GM18909 (cell line): ENCODE data around the gene CD53.
A peak's percentile ranks its signal among the peaks of the same experiment; 100 is the strongest.
"Not testable (repeated sequence)": the region's sequence is repeated elsewhere in the genome, so short reads cannot be mapped to it uniquely, and the experiment has no call there.

Experiments
- ATAC-seq: cut with Tn5 transposase; IDR thresholded peaks from one replicate; pipeline ENCODE4 v1.9.1; 2021; ENCODE audit warnings: mild to moderate bottlenecking; ENCODE audit not compliant: unreplicated experiment, poor library complexity

CD53 gene, protein sequence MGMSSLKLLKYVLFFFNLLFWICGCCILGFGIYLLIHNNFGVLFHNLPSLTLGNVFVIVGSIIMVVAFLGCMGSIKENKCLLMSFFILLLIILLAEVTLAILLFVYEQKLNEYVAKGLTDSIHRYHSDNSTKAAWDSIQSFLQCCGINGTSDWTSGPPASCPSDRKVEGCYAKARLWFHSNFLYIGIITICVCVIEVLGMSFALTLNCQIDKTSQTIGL

DNA sequence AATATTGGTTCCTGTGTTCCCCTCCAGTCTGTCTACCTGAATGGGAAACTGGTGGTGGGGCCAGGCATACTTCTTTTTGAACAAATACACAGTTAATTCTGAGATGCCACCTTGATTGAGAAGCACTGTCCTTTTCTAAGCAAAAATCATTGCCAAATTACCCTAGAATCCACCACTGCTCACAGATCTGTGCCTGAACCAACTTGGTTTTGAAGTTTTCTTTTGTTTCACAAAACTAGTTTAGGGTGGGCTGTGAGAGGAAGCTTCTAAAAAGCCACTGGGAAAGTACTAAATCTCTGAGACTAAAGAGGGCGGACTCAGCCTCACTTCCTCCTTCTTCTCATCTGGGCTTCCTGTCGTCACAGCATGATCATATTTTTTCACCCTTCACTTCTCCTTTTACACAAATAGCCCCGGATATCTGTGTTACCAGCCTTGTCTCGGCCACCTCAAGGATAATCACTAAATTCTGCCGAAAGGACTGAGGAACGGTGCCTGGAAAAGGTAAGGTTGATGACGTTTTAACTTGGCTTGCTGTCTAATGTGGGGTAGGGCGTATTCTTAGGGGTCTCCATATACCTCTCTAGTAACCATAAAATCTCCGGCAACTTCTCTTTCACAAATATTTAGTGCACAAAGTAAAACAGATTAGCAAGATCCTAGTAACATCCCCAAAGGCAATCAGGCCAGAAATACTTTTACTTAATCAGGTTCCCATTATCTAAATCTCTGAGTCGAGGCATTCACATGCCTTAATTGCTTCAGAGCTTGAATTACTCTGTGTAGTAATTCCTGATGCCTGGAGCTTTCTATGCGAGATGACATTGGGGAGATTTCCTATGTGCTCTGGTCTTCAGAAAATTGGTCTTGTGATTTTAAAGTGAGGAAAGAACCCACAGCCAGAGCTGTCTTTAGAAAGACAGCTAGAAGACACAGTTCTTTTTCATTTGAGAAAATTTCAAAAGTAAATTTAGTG, at the start of gene CD53:
CD53 (plus strand) TSS at position 404 of the 976 bp plus-strand sequence. CDS start 18,261 bp downstream, outside the sequence.
- peak; percentile 67 for ATAC-seq

DNA sequence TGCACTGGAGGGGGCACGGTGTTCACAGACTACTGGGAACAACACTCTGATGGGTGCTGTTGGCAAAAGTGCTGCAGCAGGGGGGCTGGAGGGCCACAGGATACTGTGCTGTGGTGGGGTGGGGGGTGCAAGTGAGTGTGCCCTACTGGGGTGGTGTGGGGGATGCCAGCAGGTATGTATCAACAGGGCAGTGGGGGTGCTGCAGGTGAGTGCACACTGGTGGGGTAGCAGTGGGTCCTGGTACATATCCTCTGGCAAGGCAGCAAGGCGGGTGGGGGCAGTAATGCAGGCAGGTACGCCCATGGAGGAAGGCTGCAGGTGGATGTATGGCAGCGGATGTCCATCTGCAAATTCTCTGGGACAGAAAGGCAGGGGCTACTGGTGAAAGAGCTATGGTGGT, 48.8 kb upstream of the CD53 start:
- no peak for ATAC-seq

DNA sequence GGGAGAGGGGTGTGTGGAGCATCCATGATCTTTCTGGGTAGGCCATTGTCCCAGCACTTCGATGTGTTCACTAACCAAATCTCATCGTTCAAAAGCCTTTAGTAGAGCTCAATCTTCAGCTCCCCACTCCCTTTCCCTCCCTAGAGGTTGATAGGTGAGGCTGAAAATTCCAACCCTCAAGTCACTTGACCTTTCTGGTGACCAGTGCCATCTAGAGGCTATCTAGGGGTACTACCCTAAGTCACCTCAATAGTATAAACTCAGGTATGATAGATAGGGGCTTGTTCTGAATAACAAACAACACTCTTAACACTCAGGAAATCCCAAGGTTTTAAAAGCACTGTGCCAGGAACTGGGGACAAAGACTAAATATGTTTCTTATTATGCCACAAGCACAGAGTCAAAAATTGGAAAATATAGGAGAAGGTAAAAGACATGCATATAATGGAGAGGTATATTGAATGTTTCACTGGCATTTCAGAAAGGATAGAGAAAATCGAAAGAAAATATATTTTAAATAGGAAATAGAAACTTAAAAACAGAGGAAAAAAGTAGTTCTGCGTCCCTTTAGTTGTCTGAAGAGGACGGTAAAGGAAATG, 42.9 kb upstream of the CD53 start:
- ATAC-seq, result no peak

DNA sequence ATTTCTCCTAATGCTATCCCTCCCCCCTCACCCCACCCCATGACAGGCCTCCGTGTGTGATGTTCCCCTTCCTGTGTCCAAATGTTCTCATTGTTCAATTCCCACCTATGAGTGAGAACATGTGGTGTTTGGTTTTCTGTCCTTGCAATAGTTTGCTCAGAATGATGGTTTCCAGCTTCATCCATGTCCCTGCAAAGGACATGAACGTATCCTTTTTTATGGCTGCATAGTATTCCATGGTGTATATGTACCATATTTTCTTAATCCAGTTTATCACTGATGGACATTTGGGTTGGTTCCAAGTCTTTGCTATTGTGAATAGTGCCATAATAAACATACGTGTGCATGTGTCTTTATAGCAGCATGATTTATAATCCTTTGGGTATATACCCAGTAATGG, 39.2 kb upstream of the CD53 start:
- not testable (repeated sequence) for ATAC-seq

DNA sequence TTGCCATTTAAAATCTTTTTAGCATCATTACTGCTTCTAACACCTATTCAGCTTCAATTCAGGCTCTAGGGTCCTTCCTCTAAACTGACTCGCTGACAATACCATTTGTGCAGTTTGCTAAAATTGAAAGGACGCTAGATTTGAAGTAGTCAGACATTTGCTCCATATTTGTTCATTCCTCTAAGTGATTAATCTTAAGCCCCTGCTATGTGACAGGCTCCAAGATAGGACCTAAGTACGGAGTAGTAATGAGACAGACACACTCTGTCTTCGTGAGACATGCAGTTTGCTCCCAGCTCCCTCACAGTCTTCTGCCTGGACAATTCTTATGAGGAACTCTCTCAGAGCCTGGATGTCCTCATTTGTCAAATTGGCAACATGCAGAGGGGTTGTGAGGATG, 26.1 kb upstream of the CD53 start:
- no peak for ATAC-seq

DNA sequence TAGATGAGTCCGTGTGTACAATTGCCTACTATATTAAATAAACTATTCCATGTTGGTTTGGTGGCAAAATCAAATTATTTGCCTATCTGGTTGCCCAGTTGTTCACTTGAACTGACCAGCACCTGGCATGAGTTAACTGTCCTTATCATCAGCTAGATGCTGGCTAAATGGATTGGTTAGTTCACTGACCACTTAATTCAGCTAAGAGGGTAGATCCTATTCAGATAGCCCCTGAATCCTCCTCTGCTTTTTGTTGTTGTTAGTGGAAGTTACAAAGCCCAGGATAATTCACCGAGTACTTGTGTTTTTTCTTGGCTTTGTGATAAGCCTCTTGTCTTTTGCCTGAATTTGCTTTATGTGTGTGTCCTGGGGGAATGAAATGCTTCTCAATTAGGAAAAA, 22.8 kb upstream of the CD53 start:
- ATAC-seq, result no peak

DNA sequence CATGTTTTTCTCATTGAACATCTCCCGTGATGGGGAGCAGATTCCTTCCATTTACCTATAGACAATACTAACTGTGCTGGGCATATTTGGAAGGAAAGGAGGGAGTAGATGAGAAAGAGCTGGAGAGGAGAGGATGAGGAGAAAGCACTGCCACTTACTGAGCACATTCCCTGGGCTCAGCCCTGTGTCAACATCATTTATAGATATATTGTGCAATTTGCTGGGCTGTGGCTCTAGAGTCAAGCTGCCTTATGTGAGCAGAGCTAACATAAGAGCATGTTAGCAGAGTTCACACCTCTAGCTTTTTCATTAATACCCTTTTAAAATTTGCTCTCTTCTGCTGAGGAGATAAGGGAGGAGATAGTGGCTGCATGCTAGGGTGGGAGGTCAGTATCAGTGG, 22.3 kb upstream of the CD53 start:
- no peak for ATAC-seq

DNA sequence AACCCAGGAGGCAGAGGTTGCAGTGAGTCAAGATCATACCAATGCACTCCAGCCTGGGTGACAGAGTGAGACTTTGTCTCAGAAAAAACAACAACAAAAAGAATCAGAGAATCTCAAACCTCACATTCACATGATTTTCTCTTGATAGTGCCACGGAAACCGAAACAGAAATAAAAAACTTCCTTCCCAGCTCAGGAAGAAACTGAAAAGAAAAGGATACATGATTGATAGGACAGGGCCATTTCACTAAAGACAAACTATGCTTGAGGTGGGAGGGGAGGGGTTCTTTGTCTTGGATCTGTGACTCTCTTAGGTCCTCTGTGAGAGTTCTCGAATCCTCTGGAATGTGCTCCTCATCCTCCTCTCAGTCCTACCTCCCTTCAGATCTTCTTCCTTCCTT, 19.8 kb upstream of the CD53 start:
- no peak for ATAC-seq

DNA sequence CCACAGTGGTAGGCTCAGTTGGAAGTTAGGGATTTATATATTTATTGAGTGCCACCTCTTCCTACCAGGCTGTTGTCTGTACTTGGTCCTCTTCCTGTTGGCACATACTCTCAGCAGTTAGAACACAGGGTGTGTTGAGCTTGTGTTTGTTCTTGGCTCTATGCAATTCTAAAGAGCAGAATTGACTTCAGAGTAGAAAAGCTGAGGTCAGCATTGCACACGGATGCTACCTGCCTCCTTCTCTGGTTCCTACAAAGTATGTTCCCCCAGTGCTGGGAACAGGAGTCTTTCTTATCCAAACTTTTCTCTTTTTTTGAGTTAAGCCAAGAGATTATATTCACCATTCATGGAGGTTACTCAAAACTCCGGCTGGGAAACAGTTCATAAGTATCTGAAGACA, 16.5 kb upstream of the CD53 start:
- no peak for ATAC-seq

DNA sequence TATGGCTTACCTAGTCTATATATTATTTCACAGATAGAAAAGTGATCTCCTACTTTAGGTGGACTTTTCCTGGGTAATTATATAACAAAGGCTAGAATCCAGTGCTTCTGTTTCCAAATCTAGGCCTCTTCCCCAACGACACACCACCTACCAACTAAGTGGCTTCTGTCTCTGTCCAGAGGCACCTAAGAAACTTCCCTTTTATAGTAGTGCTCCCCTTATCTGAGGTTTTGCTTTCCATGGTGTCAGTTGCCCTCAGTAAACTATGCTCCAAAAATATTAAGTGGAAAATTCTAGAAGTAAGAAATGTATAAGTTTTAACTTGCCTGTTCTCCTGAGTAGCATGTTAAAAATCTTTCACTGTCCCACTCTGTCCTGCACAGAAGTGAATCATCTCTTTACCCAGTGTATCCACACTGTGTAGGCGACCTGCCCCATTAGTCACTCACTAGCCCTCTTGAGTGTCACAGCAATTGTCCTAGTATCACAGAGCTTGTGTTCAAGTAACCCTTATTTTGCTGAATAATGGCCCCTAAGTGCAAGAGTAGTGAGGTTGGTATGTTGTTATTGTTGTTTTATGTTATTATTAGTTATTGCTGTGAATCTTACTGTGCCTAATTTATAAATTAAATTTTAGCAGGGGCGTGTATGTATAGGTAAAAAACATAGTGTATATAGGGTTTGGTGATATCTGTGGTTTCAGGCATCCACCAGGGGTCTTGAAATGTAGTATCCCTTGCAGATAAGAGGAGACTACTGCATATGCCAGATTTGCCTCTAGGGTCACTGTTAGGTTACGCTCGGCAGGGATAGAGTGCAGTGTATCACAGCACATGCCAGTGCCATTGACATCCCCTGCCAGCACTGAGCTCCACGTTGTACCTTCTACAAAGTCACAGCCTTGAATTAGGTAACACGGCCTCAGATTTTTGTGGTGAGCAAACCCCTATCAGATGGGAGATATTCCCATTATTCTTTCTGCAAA, 14.7 kb upstream of the CD53 start:
- no peak for ATAC-seq

DNA sequence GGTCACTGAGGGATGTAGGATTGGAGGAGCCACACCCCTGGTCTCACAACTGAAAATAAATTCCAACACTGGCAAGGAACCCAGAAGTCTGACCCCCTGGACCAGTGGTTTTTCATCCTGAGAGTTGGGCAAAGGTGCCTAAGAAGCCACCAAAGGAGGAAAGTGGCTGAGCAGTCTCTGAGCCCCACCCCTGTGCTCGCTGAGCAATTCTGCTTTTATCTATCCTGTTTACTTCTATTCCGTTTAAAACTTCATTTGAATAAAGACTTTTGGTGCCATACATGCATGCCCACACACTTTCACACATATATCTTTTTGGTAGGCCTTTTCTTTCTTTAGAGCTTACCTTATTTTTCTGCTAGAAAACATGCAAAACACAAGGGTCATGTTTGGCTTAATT, 13.9 kb upstream of the CD53 start:
- no peak for ATAC-seq

DNA sequence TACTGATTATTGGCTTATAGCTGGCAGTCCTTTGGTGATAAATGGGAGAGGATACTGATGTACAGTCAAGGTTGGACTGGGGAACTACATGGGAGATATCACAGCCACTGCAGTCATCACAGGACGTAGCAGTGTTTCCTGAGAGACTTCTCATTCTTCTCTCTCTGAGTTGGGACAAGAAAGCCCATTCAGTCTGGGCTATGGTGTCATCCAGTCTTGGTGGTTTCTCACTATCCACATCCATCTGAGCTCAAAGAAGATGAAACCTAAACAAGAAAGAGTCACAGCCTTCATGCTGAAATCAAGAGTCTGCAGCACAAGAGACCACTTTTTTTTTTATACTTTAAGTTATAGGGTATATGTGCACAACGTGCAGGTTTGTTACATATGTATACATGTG, 12.8 kb upstream of the CD53 start:
- no peak for ATAC-seq

DNA sequence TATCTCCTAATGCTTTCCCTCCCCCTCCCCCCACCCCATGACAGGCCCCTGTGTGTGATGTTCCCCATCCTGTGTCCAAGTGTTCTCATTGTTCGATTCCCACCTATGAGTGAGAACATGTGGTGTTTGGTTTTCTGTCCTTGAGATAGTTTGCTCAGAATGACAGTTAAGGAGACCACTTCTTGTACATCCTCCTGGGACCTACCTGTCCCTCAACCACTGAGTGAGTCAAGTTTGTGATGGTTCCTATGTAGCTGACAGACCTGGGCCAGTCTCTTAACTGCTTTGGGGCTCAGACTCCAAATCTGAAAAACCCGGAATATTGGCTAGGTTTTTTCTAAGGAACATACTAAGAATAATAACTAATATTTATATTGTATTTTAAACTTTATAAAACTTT, 12.3 kb upstream of the CD53 start:
- not testable (repeated sequence) for ATAC-seq

DNA sequence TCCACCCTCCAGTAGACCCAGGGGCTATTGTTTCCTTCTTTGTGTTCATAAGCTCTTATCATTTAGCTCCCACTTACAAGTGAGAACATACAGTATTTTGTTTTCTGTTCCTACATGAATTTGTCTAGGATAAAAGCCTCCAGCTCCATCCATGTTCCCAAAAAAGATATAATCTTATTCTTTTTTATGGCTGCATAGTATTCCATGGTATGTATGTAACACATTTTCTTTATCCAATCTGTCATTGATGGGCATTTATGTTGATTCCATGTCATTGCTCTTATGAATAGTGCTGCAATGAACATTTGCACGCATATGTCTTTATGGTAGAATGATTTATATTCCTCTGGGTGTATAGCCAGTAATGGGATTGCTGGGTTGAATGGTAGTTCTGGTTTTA, 11.0 kb upstream of the CD53 start:
- not testable (repeated sequence) for ATAC-seq

DNA sequence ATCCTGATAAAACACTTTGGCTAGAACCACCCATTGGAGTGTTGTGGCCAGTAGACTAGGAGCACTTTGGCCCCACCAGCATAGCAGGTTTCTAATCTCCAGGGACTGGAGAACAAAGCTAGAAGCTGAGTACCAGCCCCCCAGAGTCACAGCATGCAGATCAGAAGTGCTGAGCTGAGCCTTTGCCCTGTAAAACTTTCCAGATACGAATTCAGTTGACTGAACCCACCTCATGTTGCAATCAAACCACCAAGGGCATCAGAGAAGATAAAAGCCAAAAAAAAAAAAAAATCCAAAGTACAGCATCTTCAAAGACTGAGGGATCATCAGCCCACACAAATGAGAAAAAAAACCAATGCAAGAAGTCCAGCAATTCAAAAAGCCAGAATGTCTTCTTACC, 8.7 kb upstream of the CD53 start:
- ATAC-seq, result no peak

DNA sequence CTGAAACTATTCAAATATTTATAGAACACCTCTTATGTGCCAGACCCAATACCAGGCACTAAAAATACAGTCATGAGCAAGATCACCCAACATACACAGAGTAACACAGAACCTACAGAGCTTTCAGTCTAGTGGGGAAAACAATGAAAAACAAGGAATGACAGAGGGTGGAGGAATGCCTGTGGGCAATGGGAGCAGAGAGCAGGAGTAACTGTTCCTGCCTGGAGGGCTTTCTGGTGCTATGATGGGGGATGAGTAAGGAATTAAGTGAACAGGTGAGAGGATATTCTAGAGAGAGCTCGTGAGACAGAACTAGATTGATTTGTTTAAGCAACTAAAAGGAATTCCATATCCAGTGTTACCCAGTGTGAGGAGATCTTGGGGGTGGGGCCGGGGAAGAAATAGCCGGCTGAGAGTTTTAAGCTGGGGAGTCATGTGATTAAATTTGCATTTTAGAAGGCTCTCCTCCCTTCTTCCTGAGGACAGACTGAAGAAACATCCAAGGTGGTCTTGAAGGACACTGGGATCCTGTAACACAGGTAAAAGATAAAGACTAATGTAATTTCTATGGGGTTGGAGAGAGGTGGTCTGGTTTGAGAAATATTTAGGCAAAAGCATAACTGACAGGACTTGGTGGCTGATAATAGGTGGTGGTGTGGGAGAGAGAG, 2.1 kb upstream of the CD53 start:
- no peak for ATAC-seq

DNA sequence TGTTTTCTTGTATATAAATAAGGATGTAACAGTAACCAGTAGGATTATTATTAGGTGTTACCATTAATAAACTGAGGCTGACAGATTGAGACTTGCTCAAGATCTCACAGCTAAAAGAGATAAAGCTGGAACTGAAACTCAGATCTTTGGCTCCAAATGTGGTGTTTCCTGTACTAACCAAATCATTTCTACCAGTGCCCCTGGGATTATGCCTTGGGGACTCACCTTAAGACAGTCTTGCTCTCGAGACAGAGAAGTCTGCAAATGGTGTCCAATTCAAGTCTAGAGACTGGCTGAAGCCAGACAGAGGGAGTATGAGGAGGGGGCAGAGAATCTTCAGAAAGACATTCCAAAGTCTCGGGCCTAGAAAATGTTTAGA, 593 bp upstream of the CD53 start:
- peak; percentile 46 for ATAC-seq

DNA sequence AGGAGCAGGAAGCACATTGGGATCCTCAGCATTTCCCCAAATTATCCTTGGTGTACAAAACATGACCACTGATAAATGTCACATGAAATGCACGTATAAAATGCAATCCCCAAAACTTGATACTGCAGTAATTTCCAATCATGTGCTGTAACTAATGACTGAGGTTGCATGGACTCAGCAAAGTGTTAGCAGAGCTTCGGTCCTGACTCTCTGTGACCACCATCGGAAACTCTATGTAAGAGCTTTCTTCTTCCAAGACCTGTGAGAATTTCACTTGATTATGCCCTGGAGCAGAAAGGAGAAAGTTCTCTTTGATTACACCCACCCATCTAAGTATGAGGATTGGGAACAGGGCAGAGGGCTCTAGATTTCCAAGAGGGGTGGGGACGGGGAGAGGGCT, 908 bp downstream of the CD53 start:
- no peak for ATAC-seq

DNA sequence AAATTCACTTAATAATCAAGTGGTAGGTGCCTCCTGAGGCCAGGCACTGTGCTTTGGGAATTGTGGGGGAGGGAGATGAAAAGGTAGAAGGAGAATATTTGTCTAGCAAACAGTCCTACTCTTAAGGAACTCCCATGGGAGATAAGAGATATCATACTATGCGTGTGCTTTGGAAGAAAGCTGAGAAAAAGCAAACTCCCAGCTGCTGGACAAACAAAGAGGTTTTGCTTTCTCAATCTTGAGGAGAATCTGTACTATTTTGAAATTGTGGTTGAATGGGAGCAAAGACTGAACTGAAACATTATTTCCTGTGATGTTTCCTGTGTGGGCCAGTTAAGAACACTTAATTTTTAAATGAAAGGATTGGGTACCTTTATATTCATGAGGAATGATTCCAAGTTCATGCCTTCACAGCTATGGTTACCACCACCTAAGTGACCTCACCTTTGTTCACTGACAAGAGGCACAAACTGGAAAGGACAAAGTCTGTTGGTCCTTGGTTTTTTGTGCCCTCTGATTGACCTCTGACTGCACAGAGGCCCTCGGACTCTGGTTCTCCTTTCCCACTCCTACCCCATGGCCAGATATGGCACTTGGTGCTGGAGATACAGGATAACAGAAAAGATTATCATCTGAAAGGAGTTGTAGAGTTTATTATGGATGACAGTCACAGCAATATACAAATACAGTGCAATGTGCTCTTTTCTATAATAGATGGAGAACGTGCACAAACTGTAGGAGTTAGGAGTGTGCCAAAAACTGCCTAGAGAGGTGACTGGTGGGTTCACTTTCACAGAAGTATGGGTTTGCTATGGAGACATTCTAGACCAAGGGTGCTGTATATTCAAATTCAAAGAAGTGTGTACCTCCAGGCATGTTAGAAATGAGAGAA, 1.6 kb downstream of the CD53 start:
- no peak for ATAC-seq
